IPS DF 6.9 (cell line): ENCODE measurements around the gene MAP2.

Experiments
- DNase-seq: peaks from one replicate; pipeline ENCODE4 v3.0.0-alpha.2; 2013; ENCODE audit warnings: low read depth, low spot score
- H3K27ac ChIP-seq: one replicate; pipeline ENCODE4 v1.5.1; 2013; ENCODE audit warnings: low read length, control low read depth
- H3K27me3 ChIP-seq: 2 replicates; pipeline ENCODE4 v1.6.1; 2013; ENCODE audit warnings: mild to moderate bottlenecking, low read length; ENCODE audit not compliant: control insufficient read depth, insufficient read depth
- H3K36me3 ChIP-seq: 2 replicates; pipeline ENCODE4 v1.6.1; 2013; ENCODE audit warnings: low read length; ENCODE audit not compliant: control insufficient read depth, insufficient read depth
- H3K4me1 ChIP-seq: 2 replicates; pipeline ENCODE4 v1.6.1; 2013; ENCODE audit warnings: low read length; ENCODE audit not compliant: control insufficient read depth, insufficient read depth
- H3K4me3 ChIP-seq: 2 replicates; pipeline ENCODE4 v1.5.1; 2013; ENCODE audit warnings: mild to moderate bottlenecking, low read length
- H3K9me3 ChIP-seq: 2 replicates; pipeline ENCODE4 v1.6.1; 2013; ENCODE audit warnings: low read length, inconsistent platforms; ENCODE audit not compliant: control insufficient read depth, insufficient read depth
- WGBS: extraction: QIAGEN DNeasy Blood & Tissue Kit; methylation state at CpG from one replicate; pipeline ENCODE4 v1.1.7; 2013; ENCODE audit warnings: mixed read lengths, missing lambda C conversion rate; ENCODE audit not compliant: insufficient read length, insufficient coverage; 5-methylcytosine and 5-hydroxymethylcytosine counted together

The MAP2 gene

DNA sequence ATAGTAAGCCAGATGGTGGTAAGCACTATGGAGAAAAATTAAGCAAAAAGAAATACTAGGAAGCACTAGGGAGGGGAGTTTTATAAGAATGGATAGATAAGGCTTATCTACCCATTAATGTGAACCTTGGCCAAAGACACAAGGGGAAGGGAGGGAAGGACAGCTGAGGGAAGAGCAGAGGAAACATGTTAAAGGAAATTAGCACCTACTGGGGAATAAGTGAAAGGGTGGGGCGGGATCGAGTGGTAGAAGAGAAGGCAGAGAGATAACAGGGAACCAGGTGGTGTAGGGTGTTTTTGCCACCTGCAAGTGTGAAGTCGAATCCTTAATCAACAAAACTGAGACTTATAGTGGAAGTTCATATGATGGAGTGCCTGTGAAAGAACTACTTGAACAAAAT, 349.5 kb downstream of the MAP2 start:
- WGBS: no CpG with 5 or more reads among the region's 3 CpGs
- H3K9me3 ChIP-seq: no peaks in the 10 kb centered on the region
- DNase-seq: no peak
- no peak overlapping the region for H3K27ac ChIP-seq
- H3K36me3 ChIP-seq: no peaks in the 10 kb centered on the region
- no peak overlapping the region for H3K4me3 ChIP-seq
- H3K27me3 ChIP-seq: peaks cover 10% of the 10 kb centered on the region; the same call in 1 of the 2 replicates
- H3K4me1 ChIP-seq: no peaks in the 10 kb centered on the region
